Natural killer cell (primary cell): ENCODE measurements around the gene LNX2. TPM values are rescaled to one million over a fixed set of nuclear protein-coding genes. Genes with fewer than 3 reads are reported as not detected.
A peak's percentile ranks its signal among the peaks of the same experiment; 100 is the strongest.

Experiments
- ATAC-seq, 3 donors: fragments of 150-1000 bp in 2 of 3; fragments of 200-7000 bp in 1 of 3; cut with Tn5 transposase; 1 replicate in 1 of 3; 2 replicates in 2 of 3; pipeline ENCODE4 v1.10.0; 2021; ENCODE audit warnings: mild to moderate bottlenecking in 2 of 3, moderate library complexity in 2 of 3
- DNase-seq, 2 donors: peaks; one replicate each; pipeline versions ENCODE4 v3.0.0 to v3.0.0-alpha.2; 2013 to 2021; ENCODE audit warnings: mixed read lengths in 1 of 2
- H3K27ac ChIP-seq: one replicate; pipeline ENCODE4 v1.5.1; 2013; ENCODE audit warnings: mild to moderate bottlenecking, low read length
- H3K27me3 ChIP-seq: one replicate; pipeline ENCODE4 v1.6.1; 2013; ENCODE audit warnings: low read length; ENCODE audit not compliant: control insufficient read depth, insufficient read depth
- H3K36me3 ChIP-seq: one replicate; pipeline ENCODE4 v1.6.1; 2013; ENCODE audit warnings: low read length; ENCODE audit not compliant: control insufficient read depth, insufficient read depth
- H3K4me1 ChIP-seq: one replicate; pipeline ENCODE4 v1.6.1; 2013; ENCODE audit warnings: low read length; ENCODE audit not compliant: control insufficient read depth, insufficient read depth
- H3K4me3 ChIP-seq: one replicate; pipeline ENCODE4 v1.5.1; 2013; ENCODE audit warnings: low read length
- H3K9me3 ChIP-seq: one replicate; pipeline ENCODE4 v1.6.1; 2013; ENCODE audit warnings: low read length; ENCODE audit not compliant: control insufficient read depth, insufficient read depth
- H3K27ac Mint-ChIP-seq, 2 donors: one replicate each; pipeline ENCODE4 v1.8.0; 2022; ENCODE audit warnings: mild to moderate bottlenecking in 2 of 2, mixed read lengths in 2 of 2, moderate library complexity in 1 of 2
- H3K27me3 Mint-ChIP-seq, 2 donors: one replicate each; pipeline ENCODE4 v1.8.0; 2022; ENCODE audit warnings: low read depth in 2 of 2, mixed read lengths in 2 of 2
- H3K36me3 Mint-ChIP-seq: one replicate; pipeline ENCODE4 v1.8.0; 2022; ENCODE audit warnings: mixed read lengths
- H3K4me1 Mint-ChIP-seq, 2 donors: one replicate each; pipeline ENCODE4 v1.8.0; 2022; ENCODE audit warnings: mixed read lengths in 2 of 2
- H3K4me3 Mint-ChIP-seq: one replicate; pipeline ENCODE4 v1.8.0; 2022; ENCODE audit warnings: mild to moderate bottlenecking, moderate library complexity, mixed read lengths
- H3K9me3 Mint-ChIP-seq, 2 donors: one replicate each; pipeline ENCODE4 v1.8.0; 2022; ENCODE audit warnings: mixed read lengths in 2 of 2
- WGBS: methylation state at CpG from one replicate; pipeline ENCODE4 v1.1.7; 2013; ENCODE audit warnings: missing lambda C conversion rate; ENCODE audit not compliant: insufficient coverage; 5-methylcytosine and 5-hydroxymethylcytosine counted together
- intact Hi-C: fragments of 100-400 bp; cut with micrococcal nuclease; formaldehyde crosslinking; loops from one replicate; pipeline ENCODE4 v1.14.2; 2022
- total RNA-seq, 4 donors: library from RNA; stranded (reverse); fragments of 120-200 nt in 1 of 4; gene quantifications; one replicate each; pipeline versions ENCODE4 v1.2.3 to v1.2.4, GENCODE V29; 2013 to 2022
- TF ChIP-seq, protein P1 (sequence below): fragments of 200-600 bp; IDR thresholded peaks from one replicate; pipeline ENCODE4 v1.8.0; 2022; ENCODE audit warnings: antibody characterized with exemption

LNX2 gene
- total RNA-seq, 3 donors from 2014 or later (not counting 1 experiment from before 2014, with no cell fraction given): 4.5 to 6.6 (median 5.0) TPM

DNA sequence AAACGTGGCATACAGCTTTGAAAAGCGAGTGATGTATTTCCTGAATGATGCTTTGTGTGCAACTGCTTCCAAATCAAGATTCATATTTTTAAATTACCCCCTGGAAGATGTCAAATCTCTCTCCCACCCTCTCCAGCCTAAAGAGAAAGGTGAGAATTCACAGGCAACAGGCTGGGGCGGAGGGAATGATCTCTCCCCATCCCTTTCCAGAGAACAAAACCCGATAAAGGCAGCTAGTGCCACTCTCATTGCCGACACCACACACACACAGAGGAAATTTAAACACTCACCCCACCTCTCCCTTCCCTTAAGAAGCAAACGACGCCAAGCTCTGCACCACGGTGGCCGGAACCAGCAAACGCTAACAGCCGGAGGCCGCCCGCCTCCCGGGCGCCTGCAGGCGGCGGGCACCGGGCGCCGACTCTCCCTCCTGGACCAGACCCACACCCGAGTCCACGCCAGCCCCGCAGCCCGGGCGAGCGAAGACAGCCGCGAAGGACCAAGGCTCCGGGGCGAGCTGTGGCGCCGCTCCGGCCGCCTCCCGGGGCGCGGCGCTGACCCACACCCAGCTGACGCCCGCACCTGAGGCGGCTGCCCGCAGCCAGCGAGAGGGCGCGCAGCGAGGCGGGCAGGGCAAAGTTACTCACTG, 477 bp downstream of the LNX2 start:
- Histone ChIP-seq H3K9me3 (no peaks in the 10 kb centered on the region), H3K4me1 (peaks cover 27% of the 10 kb centered on the region), H3K36me3 (peaks cover 10% of the 10 kb centered on the region), H3K4me3 (peak overlapping the region; percentile 96), H3K27me3 (no peaks in the 10 kb centered on the region), H3K27ac (peak overlapping the region; percentile 31)
- TF ChIP-seq, protein P1, sequence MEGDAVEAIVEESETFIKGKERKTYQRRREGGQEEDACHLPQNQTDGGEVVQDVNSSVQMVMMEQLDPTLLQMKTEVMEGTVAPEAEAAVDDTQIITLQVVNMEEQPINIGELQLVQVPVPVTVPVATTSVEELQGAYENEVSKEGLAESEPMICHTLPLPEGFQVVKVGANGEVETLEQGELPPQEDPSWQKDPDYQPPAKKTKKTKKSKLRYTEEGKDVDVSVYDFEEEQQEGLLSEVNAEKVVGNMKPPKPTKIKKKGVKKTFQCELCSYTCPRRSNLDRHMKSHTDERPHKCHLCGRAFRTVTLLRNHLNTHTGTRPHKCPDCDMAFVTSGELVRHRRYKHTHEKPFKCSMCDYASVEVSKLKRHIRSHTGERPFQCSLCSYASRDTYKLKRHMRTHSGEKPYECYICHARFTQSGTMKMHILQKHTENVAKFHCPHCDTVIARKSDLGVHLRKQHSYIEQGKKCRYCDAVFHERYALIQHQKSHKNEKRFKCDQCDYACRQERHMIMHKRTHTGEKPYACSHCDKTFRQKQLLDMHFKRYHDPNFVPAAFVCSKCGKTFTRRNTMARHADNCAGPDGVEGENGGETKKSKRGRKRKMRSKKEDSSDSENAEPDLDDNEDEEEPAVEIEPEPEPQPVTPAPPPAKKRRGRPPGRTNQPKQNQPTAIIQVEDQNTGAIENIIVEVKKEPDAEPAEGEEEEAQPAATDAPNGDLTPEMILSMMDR: no peak
- peak overlapping the region; percentile 91 for H3K4me3 Mint-ChIP-seq
- H3K4me1 Mint-ChIP-seq: peaks cover 39 to 65% of the 10 kb centered on the region in 2 donors
- DNase-seq: peak in 1 of 2 donors; percentile 67
- no peaks in the 10 kb centered on the region for H3K27me3 Mint-ChIP-seq
- H3K36me3 Mint-ChIP-seq: no peaks in the 10 kb centered on the region
- no peaks in the 10 kb centered on the region for H3K9me3 Mint-ChIP-seq
- under 1% methylated on average over 45 of the region's 47 CpGs for whole genome bisulfite sequencing
- intact Hi-C loops: loop anchor here (1.0 to 5.0 kb wide), 4 partner anchors 60 to 448 kb away; partner anchors contain the start of genes RPL21 and USP12
- peak overlapping the region; percentile 86 to 92 for H3K27ac Mint-ChIP-seq
- ATAC-seq: peak; percentile 16 to 43 (median 33)

DNA sequence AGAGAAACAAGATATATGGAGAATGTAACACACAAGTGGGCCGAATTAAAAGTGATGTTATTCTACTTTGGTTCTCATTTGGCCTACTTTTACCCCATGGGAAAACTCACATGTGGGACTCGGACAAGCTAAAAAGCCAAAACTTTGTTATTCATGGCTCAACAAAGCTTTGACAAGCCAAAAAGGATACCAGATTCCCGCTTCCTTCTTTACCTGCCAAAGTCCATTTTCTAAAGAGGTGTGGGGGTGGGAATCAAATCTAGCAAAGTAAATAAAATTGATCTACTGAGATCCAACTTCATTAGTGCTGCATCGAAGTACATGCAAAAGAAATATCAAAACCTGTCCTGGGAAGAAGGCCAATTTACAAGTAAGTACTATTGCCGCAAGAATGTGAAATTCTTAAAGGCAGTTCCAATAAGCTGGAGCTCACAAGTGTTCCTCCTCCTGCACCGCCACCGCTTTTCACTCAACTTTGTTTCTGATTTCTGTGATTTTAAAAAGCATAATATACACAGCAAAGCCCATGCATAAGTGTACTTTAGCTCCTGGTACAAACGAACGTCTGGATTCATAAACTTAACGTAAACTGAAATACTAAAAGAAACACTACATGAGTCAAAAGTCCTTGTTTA, 1.1 kb downstream of the LNX2 start:
- H3K27ac Mint-ChIP-seq: peak overlapping the region; percentile 80 to 92
- no peaks in the 10 kb centered on the region for H3K9me3 Mint-ChIP-seq
- peak overlapping the region; percentile 91 for H3K4me3 Mint-ChIP-seq
- WGBS: 47% methylated on average over 9 of the region's 10 CpGs
- DNase-seq: no peak
- H3K36me3 Mint-ChIP-seq: no peaks in the 10 kb centered on the region
- Histone ChIP-seq H3K4me1 (peaks cover 27% of the 10 kb centered on the region), H3K36me3 (peaks cover 9% of the 10 kb centered on the region), H3K4me3 (peak overlapping the region; percentile 96), H3K27ac (no peak overlapping the region), H3K27me3 (no peaks in the 10 kb centered on the region), H3K9me3 (no peaks in the 10 kb centered on the region)
- no peaks in the 10 kb centered on the region for H3K27me3 Mint-ChIP-seq
- peaks cover 38 to 64% of the 10 kb centered on the region in 2 donors for H3K4me1 Mint-ChIP-seq
- intact Hi-C loops: no loop called here
- TF ChIP-seq, protein P1: no peak
- no peak for ATAC-seq

DNA sequence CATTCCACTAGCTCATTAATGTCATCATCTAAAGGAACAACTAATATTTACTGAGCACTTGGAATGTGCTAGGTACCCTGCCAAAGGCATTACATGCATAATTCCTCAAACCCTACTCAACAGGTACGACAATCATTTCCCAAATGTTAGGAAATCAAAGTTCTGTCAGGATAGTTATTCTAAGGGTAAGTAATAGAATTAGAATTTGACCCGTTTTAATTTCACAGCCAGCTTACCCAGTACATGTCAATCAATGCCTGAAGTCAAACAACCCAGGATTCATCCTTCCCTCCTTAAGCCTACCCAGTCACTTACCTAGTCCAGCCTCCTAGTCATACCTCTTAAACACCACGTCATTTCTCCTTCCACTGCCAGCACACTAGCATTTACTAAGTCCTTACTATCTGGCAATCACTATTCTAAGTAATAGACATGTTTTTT, 2.4 kb downstream of the LNX2 start:
- Histone ChIP-seq H3K9me3 (no peaks in the 10 kb centered on the region), H3K27me3 (no peaks in the 10 kb centered on the region), H3K36me3 (peaks cover under 1% of the 10 kb centered on the region), H3K27ac (no peak overlapping the region), H3K4me3 (no peak overlapping the region), H3K4me1 (peaks cover 25% of the 10 kb centered on the region)
- intact Hi-C loops: no loop called here
- 92% methylated on average over 2 of the region's 3 CpGs for WGBS
- peaks cover 24 to 55% of the 10 kb centered on the region in 2 donors for H3K4me1 Mint-ChIP-seq
- H3K36me3 Mint-ChIP-seq: no peaks in the 10 kb centered on the region
- no peak overlapping the region for H3K27ac Mint-ChIP-seq
- TF ChIP-seq, protein P1: no peak
- no peak for DNase-seq
- no peak overlapping the region for H3K4me3 Mint-ChIP-seq
- ATAC-seq: no peak
- no peaks in the 10 kb centered on the region for H3K27me3 Mint-ChIP-seq
- H3K9me3 Mint-ChIP-seq: no peaks in the 10 kb centered on the region
